Renal cortex interstitium (tissue), 11 donors: ENCODE data around the gene ERCC2. TPM values are rescaled to one million over a fixed set of nuclear protein-coding genes. Genes with fewer than 3 reads are reported as not detected.
"Not testable (repeated sequence)": the region's sequence is repeated elsewhere in the genome, so short reads cannot be mapped to it uniquely, and the experiment has no call there.

Experiments
- DNase-seq, 11 donors: peaks; one replicate each; pipeline ENCODE4 v3.0.0-alpha.2; 2013; ENCODE audit warnings: low read depth in 9 of 11, low spot score in 4 of 11; ENCODE audit errors: extremely low read depth in 1 of 11
- polyA plus RNA-seq, 3 donors: library from polyadenylated mRNA; unstranded; fragments of 120-200 nt; gene quantifications; one replicate each; pipeline ENCODE4 v1.2.1, GENCODE V29; 2013; ENCODE audit not compliant: insufficient read length in 3 of 3

Gene ERCC2
- polyA plus RNA-seq, 3 donors, result 33.5 to 36.9 (median 35.5) TPM

GRCh38 chr19:45320997-45321775, 49.2 kb downstream of the ERCC2 start:
- no peak for DNase-seq

DNA sequence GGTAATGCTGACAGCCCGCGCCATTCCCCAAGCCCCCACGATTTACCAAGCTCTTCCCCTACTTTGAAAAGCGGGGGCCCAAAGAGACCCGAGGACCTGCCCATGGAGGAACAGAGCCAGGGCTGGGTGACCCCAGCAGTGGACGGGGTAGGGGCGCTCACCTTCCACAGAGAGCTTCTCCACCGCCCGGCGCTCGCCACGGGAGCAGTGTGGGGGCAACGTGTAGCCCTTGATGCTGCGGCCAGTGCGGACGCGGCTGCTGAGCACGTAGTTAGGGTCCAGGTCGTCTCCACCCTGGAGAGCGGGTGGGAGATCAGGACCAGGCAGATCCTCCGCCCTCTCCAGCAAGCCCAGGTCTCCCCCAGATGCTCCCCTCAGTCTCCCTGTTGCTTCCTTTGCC, 55.1 kb downstream of the ERCC2 start:
- DNase-seq, result no peak

DNA sequence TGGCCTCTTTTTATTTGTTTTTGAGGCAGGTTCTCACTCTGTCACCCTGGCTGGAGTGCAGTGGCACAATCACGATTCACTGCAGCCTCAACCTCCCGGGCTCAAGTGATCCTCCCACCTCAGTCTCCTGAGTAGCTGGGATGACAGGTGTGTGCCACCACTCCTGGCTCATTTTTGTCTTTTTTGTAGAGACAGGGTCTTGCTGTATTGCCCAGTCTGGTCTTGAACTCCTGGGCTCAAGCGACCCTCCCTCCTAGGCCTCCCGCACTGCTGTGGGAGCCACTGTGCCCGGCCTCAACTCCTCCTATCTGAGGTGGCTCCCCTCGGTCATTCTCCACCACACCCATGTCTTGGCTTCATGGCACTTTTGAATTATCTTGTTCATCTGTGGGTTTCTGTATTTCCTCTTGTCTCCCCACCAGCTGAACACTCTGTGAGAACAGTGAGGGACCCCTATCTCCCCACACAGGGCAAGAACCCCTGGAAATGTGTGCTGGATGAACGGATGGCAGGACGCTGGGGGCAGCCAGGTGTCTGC, 55.6 kb downstream of the ERCC2 start:
- no peak for DNase-seq

- not testable (repeated sequence) for DNase-seq
Observed at GRCh38 chr19:45312285-45312684, 58.1 kb downstream of the ERCC2 start.

- DNase-seq, result no peak
Observed at GRCh38 chr19:45311621-45312020, 58.8 kb downstream of the ERCC2 start.

GRCh38 chr19:45309322-45309721, 61.1 kb downstream of the ERCC2 start:
- not testable (repeated sequence) for DNase-seq

GRCh38 chr19:45307361-45307760, 63.0 kb downstream of the ERCC2 start:
- no peak for DNase-seq

GRCh38 chr19:45306518-45307027, 63.8 kb downstream of the ERCC2 start:
- peak in 1 of 11 donors; percentile 23 for DNase-seq

DNA sequence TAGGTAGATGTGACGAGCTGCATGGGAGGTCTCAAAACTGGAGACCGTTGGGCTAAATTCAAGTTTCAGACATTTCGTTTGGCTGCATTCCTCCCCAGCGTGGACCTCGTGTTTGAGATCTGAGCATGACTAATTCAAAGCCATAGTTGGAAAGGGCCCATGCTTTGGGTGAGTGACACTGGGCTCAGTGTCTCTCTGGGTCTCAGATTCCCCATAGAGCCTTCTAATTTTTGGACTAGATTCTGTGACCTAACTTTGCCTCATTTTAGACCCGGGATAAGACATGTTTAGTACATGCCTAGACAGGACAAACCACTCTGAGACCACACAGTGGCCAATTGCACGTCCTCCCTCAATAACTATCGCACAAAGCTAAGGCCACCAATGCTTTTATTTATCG, 64.3 kb downstream of the ERCC2 start:
- no peak for DNase-seq

DNA sequence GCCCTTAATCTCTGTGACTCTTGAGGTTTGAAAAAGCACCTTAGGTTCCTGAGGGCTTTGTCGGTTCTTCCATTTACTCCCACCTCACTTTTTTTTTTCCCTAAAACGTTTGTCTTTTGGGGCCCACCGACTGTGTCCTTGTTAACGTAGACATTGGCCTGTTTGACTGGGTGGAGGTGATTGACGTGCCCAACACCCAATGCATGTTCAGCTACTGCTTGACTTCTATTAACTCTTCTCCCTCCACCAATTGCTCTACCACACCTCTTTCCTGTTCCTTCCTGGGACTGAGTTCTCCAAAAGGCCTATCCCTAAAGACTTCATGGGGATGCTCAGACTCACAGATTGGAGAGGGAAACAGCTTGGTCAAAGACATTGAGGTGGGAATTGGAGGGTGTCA, 65.0 kb downstream of the ERCC2 start:
- no peak for DNase-seq

GRCh38 chr19:45305007-45305406, 65.4 kb downstream of the ERCC2 start:
- no peak for DNase-seq

- no peak for DNase-seq
Observed at GRCh38 chr19:45304141-45304926, 66.0 kb downstream of the ERCC2 start.

- DNase-seq, result no peak
Observed at GRCh38 chr19:45303269-45304060, 66.9 kb downstream of the ERCC2 start.

DNA sequence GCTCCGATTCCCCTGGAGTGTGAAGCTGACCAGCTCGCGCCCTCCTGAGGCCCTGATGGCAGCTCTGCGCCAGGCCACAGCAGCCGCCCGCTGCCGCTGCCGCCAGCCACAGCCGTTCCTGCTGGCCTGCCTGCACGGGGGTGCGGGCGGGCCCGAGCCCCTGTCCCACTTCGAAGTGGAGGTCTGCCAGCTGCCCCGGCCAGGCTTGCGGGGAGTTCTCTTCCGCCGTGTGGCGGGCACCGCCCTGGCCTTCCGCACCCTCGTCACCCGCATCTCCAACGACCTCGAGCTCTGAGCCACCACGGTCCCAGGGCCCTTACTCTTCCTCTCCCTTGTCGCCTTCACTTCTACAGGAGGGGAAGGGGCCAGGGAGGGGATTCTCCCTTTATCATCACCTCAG, 68.0 kb downstream of the ERCC2 start:
- DNase-seq, result no peak

Other genes starting within 250 kb of the ERCC2 start
- gene NKPD1, start 209.6 kb downstream of the ERCC2 start, polyA plus RNA-seq, result under 1 TPM; 0.09 to 0.38 (median 0.13) TPM
- gene TRAPPC6A, start 192.3 kb downstream of the ERCC2 start, polyA plus RNA-seq, result 10 to 100 TPM; 29.4 to 46.9 (median 44.5) TPM
- 10 to 100 TPM in 2 of 3 donors, 1 to 10 TPM in 1; 9.1 to 10.5 (median 10.4) TPM for gene BLOC1S3, start 191.8 kb downstream of the ERCC2 start, polyA plus RNA-seq
- 10 to 100 TPM in 2 of 3 donors, 1 to 10 TPM in 1; 6.1 to 13.1 (median 12.3) TPM for gene EXOC3L2, start 125.2 kb downstream of the ERCC2 start, polyA plus RNA-seq
- 10 to 100 TPM; 39.0 to 43.3 (median 42.4) TPM for gene MARK4, start 119.3 kb downstream of the ERCC2 start, polyA plus RNA-seq
- 1 to 10 TPM in 1 of 3 donors, under 1 TPM in 2; 0.42 to 1.6 (median 0.50) TPM for gene CKM, start 47.7 kb downstream of the ERCC2 start, polyA plus RNA-seq
- 1 to 10 TPM; 1.3 to 2.4 (median 2.0) TPM for gene KLC3, start 29.8 kb downstream of the ERCC2 start, polyA plus RNA-seq
- 10 to 100 TPM in 1 of 3 donors, 1 to 10 TPM in 2; 6.1 to 14.7 (median 7.9) TPM for gene PPP1R13L, start 34.5 kb upstream of the ERCC2 start, polyA plus RNA-seq
- gene POLR1G, start 36.1 kb upstream of the ERCC2 start, polyA plus RNA-seq, result 1 to 10 TPM; 3.3 to 4.5 (median 4.3) TPM
- 10 to 100 TPM; 75.1 to 90.2 (median 82.4) TPM for gene ERCC1, start 53.3 kb upstream of the ERCC2 start, polyA plus RNA-seq
- 10 to 100 TPM; 24.5 to 89.1 (median 81.2) TPM for gene FOSB, start 97.4 kb upstream of the ERCC2 start, polyA plus RNA-seq
- gene RTN2, start 126.5 kb upstream of the ERCC2 start, polyA plus RNA-seq, result 1 to 10 TPM; 5.3 to 10.0 (median 9.7) TPM
- gene PPM1N, start 127.9 kb upstream of the ERCC2 start, polyA plus RNA-seq, result under 1 TPM in 2 of 3 donors, not detected in 1; 0.09 to 0.21 TPM
- 10 to 100 TPM; 49.0 to 57.7 (median 50.5) TPM for gene VASP, start 136.9 kb upstream of the ERCC2 start, polyA plus RNA-seq
- 10 to 100 TPM in 2 of 3 donors, 1 to 10 TPM in 1; 9.7 to 11.1 (median 10.4) TPM for gene OPA3, start 214.2 kb upstream of the ERCC2 start, polyA plus RNA-seq
- 1 to 10 TPM; 3.3 to 6.5 (median 3.6) TPM for gene GPR4, start 231.6 kb upstream of the ERCC2 start, polyA plus RNA-seq